Pancreas (tissue), 10 donors: ENCODE results near the gene ATG9B. TPM values are rescaled to one million over a fixed set of nuclear protein-coding genes. Genes with fewer than 3 reads are reported as not detected.
A peak's percentile ranks its signal among the peaks of the same experiment; 100 is the strongest.

ENCODE experiments used
- ATAC-seq, 4 donors: fragments of 200-7000 bp; cut with Tn5 transposase; one replicate each; pipeline versions ENCODE4 v1.8.0 to v1.9.1; 2020; ENCODE audit warnings: mild to moderate bottlenecking in 4 of 4, moderate library complexity in 4 of 4
- DNase-seq, 6 donors: peaks; one replicate each; pipeline ENCODE4 v3.0.0-alpha.2; 2020
- FAIRE-seq: peaks from 2 replicates; lab custom pipeline; 2012; peaks lifted over from hg19 to GRCh38; lab: Jason Lieb, UNC
- H3K27ac ChIP-seq, 4 donors: fragments of 200-600 bp; sonication (generic); 1 replicate in 3 of 4; 2 replicates in 1 of 4; pipeline versions ENCODE4 v1.5.0 to v1.8.0; 2020
- H3K27me3 ChIP-seq, 4 donors: fragments of 200-600 bp; one replicate each; pipeline ENCODE4 v1.8.0; 2021
- H3K36me3 ChIP-seq, 3 donors: fragments of 200-600 bp; sonication (generic) in 1 of 3; one replicate each; pipeline versions ENCODE4 v1.5.0 to v1.8.0; 2020 to 2021
- H3K4me1 ChIP-seq, 3 donors: fragments of 200-600 bp; one replicate each; pipeline ENCODE4 v1.8.0; 2021
- H3K4me3 ChIP-seq, 4 donors: fragments of 200-600 bp; sonication (generic) in 2 of 4; one replicate each; pipeline versions ENCODE4 v1.5.0 to v1.8.0; 2020 to 2021
- H3K9me3 ChIP-seq, 4 donors: fragments of 200-600 bp; one replicate each; pipeline ENCODE4 v1.8.0; 2021
- WGBS, 2 donors: extraction: QIAGEN DNeasy Blood & Tissue Kit; methylation state at CpG; one replicate each; pipeline ENCODE4 v1.1.7; 2013; 5-methylcytosine and 5-hydroxymethylcytosine counted together
- intact Hi-C, 3 donors: fragments of 100-400 bp; cut with DNase I; formaldehyde crosslinking; loops; one replicate each; pipeline versions ENCODE4 v1.11.1 to v1.14.2; 2022
- polyA plus RNA-seq, 2 donors: library from polyadenylated mRNA; stranded (reverse); fragments of 200-250 nt; gene quantifications; one replicate each; pipeline ENCODE4 v1.2.3, GENCODE V29; 2013
- total RNA-seq, 6 donors: library from RNA; stranded (reverse); fragmentation: NEBNext Ultra II Directional in 4 of 6; extraction: Animal tissue kit (Norgen Biotek cat#: 25700) in 4 of 6; gene quantifications; one replicate each; pipeline versions ENCODE4 v1.2.1 to v1.2.4, GENCODE V29; 2021 to 2023
- TF ChIP-seq, protein P1 (sequence below), 4 donors: fragments of 200-600 bp; sonication (generic) in 3 of 4; IDR thresholded peaks; one replicate each; pipeline versions ENCODE4 v1.5.0 to v1.8.0; 2021; ENCODE audit warnings: antibody characterized with exemption in 4 of 4
- donor health status: healthy with polysubstance abuse.
- donor health status: DM: no; HTN: no; CAD: no; lungs with moderate emphysema.
- donor health status: DM: no; HTN: no; CAD: no.
- donor health status: control.
- donor health status: control.
- donor health status: Bipolar disorder and iron deficiency.
- donor health status: DM: yes; HTN: yes; CAD: no.
- donor health status: DM: no; HTN: no; CAD: no.
- donor health status: DM: no; HTN: no; CAD: no.
- donor health status: DM: yes; HTN: yes; CAD: no.

Gene ATG9B
- total and polyA plus RNA-seq, 8 donors = 0.06 to 1.5 (median 0.28) TPM; not detected in 1

DNA sequence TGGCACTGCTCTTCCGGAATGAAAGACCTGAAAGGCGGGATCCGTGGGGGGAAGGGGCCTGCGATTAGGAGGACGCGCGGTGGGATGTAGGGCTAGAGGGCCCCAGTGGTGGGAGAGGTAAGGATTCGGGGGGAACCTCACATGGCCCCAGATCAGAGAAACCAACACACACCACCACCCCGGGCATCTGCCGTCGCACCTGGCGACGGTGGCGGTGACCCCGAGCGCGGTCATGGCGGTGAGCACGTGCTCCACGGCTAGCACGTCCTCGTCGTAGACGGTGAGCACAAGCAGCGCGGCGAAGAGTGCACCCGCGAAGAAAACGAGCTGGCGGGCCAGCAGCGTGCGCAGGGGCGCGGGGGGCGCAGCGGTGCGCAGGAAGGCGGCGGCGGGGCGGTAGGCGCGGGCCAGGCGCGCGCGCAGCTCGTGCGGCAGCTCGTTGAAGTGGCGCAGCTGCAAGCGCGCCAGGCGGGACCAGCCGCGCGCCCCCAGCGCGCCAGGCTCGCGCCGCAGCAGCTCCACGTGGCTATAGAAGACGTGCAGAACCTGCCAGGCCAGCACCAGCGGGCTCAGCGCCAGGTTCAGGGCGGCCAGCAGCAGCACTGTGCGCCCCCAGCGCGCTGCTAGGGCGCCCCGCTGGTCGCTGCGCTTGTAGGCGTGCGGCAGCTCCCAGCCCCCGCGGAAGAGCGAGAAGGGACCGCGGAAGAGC lies 5.7 kb downstream of the ATG9B start:
- H3K4me1 ChIP-seq = peaks cover 0 to 13% (median 0%) of the 10 kb centered on the region in 3 donors
- H3K9me3 ChIP-seq = no peaks in the 10 kb centered on the region
- H3K4me3 ChIP-seq = peak overlapping the region in 1 of 4 donors; percentile 33
- no peak overlapping the region for H3K27ac ChIP-seq
- DNase-seq = peak in 2 of 6 donors; percentile 43 to 67
- TF ChIP-seq, protein P1, sequence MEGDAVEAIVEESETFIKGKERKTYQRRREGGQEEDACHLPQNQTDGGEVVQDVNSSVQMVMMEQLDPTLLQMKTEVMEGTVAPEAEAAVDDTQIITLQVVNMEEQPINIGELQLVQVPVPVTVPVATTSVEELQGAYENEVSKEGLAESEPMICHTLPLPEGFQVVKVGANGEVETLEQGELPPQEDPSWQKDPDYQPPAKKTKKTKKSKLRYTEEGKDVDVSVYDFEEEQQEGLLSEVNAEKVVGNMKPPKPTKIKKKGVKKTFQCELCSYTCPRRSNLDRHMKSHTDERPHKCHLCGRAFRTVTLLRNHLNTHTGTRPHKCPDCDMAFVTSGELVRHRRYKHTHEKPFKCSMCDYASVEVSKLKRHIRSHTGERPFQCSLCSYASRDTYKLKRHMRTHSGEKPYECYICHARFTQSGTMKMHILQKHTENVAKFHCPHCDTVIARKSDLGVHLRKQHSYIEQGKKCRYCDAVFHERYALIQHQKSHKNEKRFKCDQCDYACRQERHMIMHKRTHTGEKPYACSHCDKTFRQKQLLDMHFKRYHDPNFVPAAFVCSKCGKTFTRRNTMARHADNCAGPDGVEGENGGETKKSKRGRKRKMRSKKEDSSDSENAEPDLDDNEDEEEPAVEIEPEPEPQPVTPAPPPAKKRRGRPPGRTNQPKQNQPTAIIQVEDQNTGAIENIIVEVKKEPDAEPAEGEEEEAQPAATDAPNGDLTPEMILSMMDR (IDR thresholded peaks at IDR 0.05) = no peak
- intact Hi-C loops = no loop called here
- peaks cover 0 to 8% (median 0%) of the 10 kb centered on the region in 4 donors for H3K27me3 ChIP-seq
- peak; percentile 36 to 62 (median 46) for ATAC-seq
- WGBS, 2 donors = 3 to 5% methylated on average over 69 to 82 of the region's 82 CpGs
- no peak for FAIRE-seq
- no peaks in the 10 kb centered on the region for H3K36me3 ChIP-seq

DNA sequence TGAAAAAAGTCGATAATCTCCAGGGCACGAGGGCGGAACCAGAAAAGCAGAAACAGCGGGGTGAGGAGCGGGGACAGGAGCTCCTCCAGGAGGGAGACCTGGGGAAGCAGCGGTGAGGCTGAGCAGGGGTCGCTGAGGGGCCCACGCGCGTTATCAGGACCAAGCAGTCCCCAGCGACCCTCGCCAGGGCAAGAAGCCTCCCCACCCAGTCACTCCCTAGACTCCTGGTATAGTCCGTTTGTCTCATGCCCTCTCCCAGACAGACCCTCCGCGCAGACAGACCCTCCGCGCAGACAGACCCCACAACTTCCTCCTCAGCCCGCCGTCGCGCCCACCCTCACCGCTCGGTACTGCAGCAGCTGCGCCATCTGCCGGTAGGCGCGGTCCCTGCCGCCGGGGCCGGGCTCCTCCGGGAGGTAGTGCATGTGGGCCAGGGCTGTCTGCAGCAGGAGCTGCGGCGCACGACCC lies 6.3 kb downstream of the ATG9B start:
- Histone ChIP-seq H3K27ac (no peak overlapping the region), H3K9me3 (no peaks in the 10 kb centered on the region), H3K4me1 (peaks cover 0 to 19% (median 0%) of the 10 kb centered on the region in 3 donors), H3K27me3 (peaks cover 0 to 8% (median 0%) of the 10 kb centered on the region in 4 donors), H3K36me3 (no peaks in the 10 kb centered on the region), H3K4me3 (peak overlapping the region in 1 of 4 donors; percentile 33)
- 5 to 7% methylated on average over 34 of the region's 34 CpGs for WGBS, 2 donors
- DNase-seq (peak in 5 of 6 donors; percentile 35 to 91 (median 74)), FAIRE-seq (no peak), ATAC-seq (peak; percentile 73 to 84 (median 82))
- intact Hi-C loops = no loop called here
- TF ChIP-seq, protein P1 (IDR thresholded peaks at IDR 0.05) = peak; percentile 77 to 89 (median 84)

DNA sequence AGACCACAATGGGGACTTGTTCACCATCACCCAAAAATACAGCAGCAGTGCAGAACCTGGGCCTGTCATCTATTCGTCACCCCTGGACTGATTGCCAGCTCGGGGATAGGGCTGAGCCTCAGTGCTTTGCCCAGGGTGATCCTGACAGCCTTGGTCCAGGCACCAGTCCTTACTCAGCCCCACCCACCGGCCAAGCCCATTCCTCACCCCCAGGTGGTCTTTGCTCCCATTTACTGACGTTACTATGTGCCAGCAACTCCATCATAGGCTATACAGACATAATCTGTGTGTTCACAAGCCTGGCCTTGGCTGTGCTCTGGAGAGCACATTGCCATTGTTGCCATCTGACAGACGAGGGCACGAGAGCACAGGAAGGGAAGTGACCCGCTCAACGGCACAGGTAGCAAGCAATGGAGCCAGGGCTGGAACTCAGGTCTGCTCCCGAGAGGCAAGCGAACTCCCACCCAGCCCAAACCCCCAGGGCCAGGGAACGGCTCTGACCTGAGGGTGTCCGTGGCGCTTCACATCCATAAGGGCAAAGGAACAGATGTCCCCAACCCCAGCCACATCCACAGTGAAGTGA lies 6.8 kb downstream of the ATG9B start:
- 32 to 35% methylated on average over 13 of the region's 13 CpGs for WGBS, 2 donors
- intact Hi-C loops = no loop called here
- Histone ChIP-seq H3K4me3 (no peak overlapping the region), H3K36me3 (no peaks in the 10 kb centered on the region), H3K27me3 (peaks cover 0 to 8% (median 0%) of the 10 kb centered on the region in 4 donors), H3K9me3 (no peaks in the 10 kb centered on the region), H3K27ac (no peak overlapping the region), H3K4me1 (peaks cover 0 to 20% (median 0%) of the 10 kb centered on the region in 3 donors)
- ATAC-seq = no peak
- TF ChIP-seq, protein P1 (IDR thresholded peaks at IDR 0.05) = no peak
- no peak for FAIRE-seq
- DNase-seq = peak in 1 of 6 donors; percentile 49

DNA sequence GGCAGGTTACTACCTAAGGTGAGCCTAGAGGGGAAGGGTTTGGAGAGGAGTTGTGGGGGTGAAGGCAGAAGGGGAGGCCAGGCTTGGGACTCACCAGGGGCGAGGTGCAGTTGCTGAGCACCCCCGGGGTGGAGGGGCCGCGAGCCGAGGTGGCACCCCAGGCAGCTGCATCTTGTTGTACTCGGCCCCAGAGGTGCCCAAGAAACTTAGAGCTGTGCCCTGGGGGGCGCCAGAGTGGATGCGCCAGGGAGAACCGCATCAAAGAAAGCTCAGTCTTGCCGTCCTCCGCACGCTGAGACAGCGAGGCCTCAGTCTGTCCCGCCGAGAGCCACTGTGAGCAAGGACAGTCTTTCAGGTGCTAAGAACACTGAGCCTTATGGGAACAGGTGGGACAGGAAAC lies 7.4 kb downstream of the ATG9B start:
- 78% methylated on average over 15 of the region's 15 CpGs for WGBS, 2 donors
- TF ChIP-seq, protein P1 (IDR thresholded peaks at IDR 0.05) = no peak
- H3K4me1 ChIP-seq = peaks cover 0 to 20% (median 0%) of the 10 kb centered on the region in 3 donors
- peaks cover 0 to 8% (median 0%) of the 10 kb centered on the region in 4 donors for H3K27me3 ChIP-seq
- intact Hi-C loops = no loop called here
- H3K4me3 ChIP-seq = no peak overlapping the region
- H3K27ac ChIP-seq = no peak overlapping the region
- no peaks in the 10 kb centered on the region for H3K36me3 ChIP-seq
- FAIRE-seq (no peak), ATAC-seq (no peak), DNase-seq (peak in 1 of 6 donors; percentile 58)
- no peaks in the 10 kb centered on the region for H3K9me3 ChIP-seq
